GM12878 (cell line): ENCODE measurements around the gene IGFBP2. TPM values are rescaled to one million over a fixed set of nuclear protein-coding genes. Genes with fewer than 3 reads are reported as not detected.

Source experiments
- ATAC-seq: fragments of 200-7000 bp; cut with Tn5 transposase; 3 replicates; pipeline ENCODE4 v1.9.1; 2020; ENCODE audit warnings: mild to moderate bottlenecking, moderate library complexity
- BruUV-seq: library from RNA; stranded (reverse); fragments of 400-500 nt; replicated peaks from 2 replicates; lab custom pipeline; 2021; lab: Mats Ljungman, UMichigan
- CTCF ChIA-PET: fragments of 300-600 bp; sonication (Branson Sonifier 250); formaldehyde crosslinking; extraction: SDS; loops from one replicate; lab custom pipeline; 2021; ENCODE audit warnings: inconsistent platforms; lab: Yijun Ruan, JAX
- POLR2A ChIA-PET: fragments of 350-600 bp; formaldehyde crosslinking; extraction: SDS; loops from one replicate; lab custom pipeline; 2021; ENCODE audit warnings: inconsistent platforms; lab: Charles Lee
- RAD21 ChIA-PET: fragments of 300-600 bp; sonication (Branson Sonifier 250); formaldehyde crosslinking; loops from one replicate; lab custom pipeline; 2023; ENCODE audit warnings: antibody characterized with exemption; ENCODE audit not compliant: unreplicated experiment; lab: Charles Lee
- SMC1A ChIA-PET: fragments of 300-600 bp; sonication (Branson Sonifier 250); formaldehyde crosslinking; loops from one replicate; lab custom pipeline; 2023; ENCODE audit not compliant: unreplicated experiment, uncharacterized antibody; lab: Charles Lee
- DNase-seq: peaks from one replicate; pipeline ENCODE4 v3.0.0-alpha.2; 2011; ENCODE audit warnings: low read depth, low spot score
- FAIRE-seq: peaks from 3 replicates; lab custom pipeline; 2011; peaks lifted over from hg19 to GRCh38; lab: Jason Lieb, UNC
- H2AFZ ChIP-seq: 2 replicates; pipeline ENCODE4 v1.6.0; 2011; ENCODE audit warnings: low read depth, low read length, control low read depth; ENCODE audit not compliant: control insufficient read depth
- H3K27ac ChIP-seq: 2 replicates; pipeline ENCODE4 v1.5.1; 2011; ENCODE audit warnings: control low read depth; ENCODE audit not compliant: control insufficient read depth, insufficient read depth
- H3K27me3 ChIP-seq, 2 experiments: replicated peaks in 1 of 2; 2 replicates each; pipeline versions ENCODE4 v1.6.0 to v1.6.1; 2011; ENCODE audit warnings: low read length in 1 of 2; ENCODE audit not compliant: control insufficient read depth in 2 of 2, insufficient read depth in 2 of 2
- H3K36me3 ChIP-seq, 2 experiments: 2 replicates each; pipeline ENCODE4 v1.5.1; 2011; ENCODE audit warnings: low read length in 1 of 2; ENCODE audit not compliant: control insufficient read depth in 2 of 2, insufficient read depth in 2 of 2
- H3K4me1 ChIP-seq: 2 replicates; pipeline ENCODE4 v1.6.1; 2011; ENCODE audit warnings: mild to moderate bottlenecking, low read length, moderate library complexity, mixed read lengths; ENCODE audit not compliant: control insufficient read depth, insufficient read depth
- H3K4me2 ChIP-seq: 2 replicates; pipeline ENCODE4 v1.6.0; 2011; ENCODE audit warnings: control low read depth; ENCODE audit not compliant: control insufficient read depth, insufficient read depth
- H3K4me3 ChIP-seq: fragments of 200-600 bp; sonication (generic); 2 replicates; pipeline ENCODE4 v1.5.1; 2016
- H3K79me2 ChIP-seq: 2 replicates; pipeline ENCODE4 v1.6.0; 2011; ENCODE audit warnings: low read length; ENCODE audit not compliant: control insufficient read depth, insufficient read depth
- H3K9ac ChIP-seq: 2 replicates; pipeline ENCODE4 v1.8.0; 2011; ENCODE audit warnings: low read length, control low read depth, mixed read lengths; ENCODE audit not compliant: control insufficient read depth, insufficient read depth
- H3K9me3 ChIP-seq: replicated peaks from 3 replicates; pipeline ENCODE4 v1.5.1; 2011; ENCODE audit warnings: mild to moderate bottlenecking, low read length; ENCODE audit not compliant: control insufficient read depth, insufficient read depth
- H4K20me1 ChIP-seq: 2 replicates; pipeline ENCODE4 v1.6.0; 2011; ENCODE audit not compliant: control insufficient read depth, insufficient read depth
- FOXK2 ChIP-seq: fragments of 450-650 bp; IDR thresholded peaks from 2 replicates; pipeline ENCODE4 v1.6.1; 2017; ENCODE audit warnings: mild to moderate bottlenecking, moderate library complexity
- GATAD2B ChIP-seq: fragments of 450-650 bp; conservative IDR thresholded peaks from 2 replicates; pipeline ENCODE4 v1.6.1; 2017; ENCODE audit warnings: low read depth, mild to moderate bottlenecking, moderate library complexity
- HDAC2 ChIP-seq: fragments of 200-600 bp; sonication (generic); IDR thresholded peaks from 2 replicates; pipeline ENCODE4 v1.6.1; 2017
- KAT2A ChIP-seq: conservative IDR thresholded peaks from 2 replicates; pipeline ENCODE4 v1.6.1; 2011; ENCODE audit warnings: low read depth, low read length; ENCODE audit not compliant: control insufficient read depth
- RCOR1 ChIP-seq: conservative IDR thresholded peaks from 2 replicates; pipeline ENCODE4 v1.6.1; 2012; ENCODE audit warnings: low read depth, low read length, improper control_type of control experiment
- SP1 ChIP-seq: IDR thresholded peaks from one replicate; pipeline ENCODE4 v1.6.1; 2011; ENCODE audit warnings: low read depth, low read length
- ZNF622 ChIP-seq: fragments of 450-650 bp; IDR thresholded peaks from 2 replicates; pipeline ENCODE4 v1.6.1; 2017; ENCODE audit warnings: mild to moderate bottlenecking, inconsistent platforms
- WGBS: methylation state at CpG from one replicate; pipeline ENCODE4 v1.1.6; 2016; ENCODE audit warnings: low lambda C conversion rate; ENCODE audit not compliant: insufficient replicate concordance, insufficient coverage; ENCODE audit errors: missing lambda C conversion rate; 5-methylcytosine and 5-hydroxymethylcytosine counted together
- in situ Hi-C: fragments of 300-500 bp; cut with MboI; formaldehyde crosslinking; loops from 9 replicates; pipeline ENCODE4 v1.14.3; 2018; ENCODE audit warnings: mixed read lengths
- intact Hi-C: fragments of 100-400 bp; cut with micrococcal nuclease; formaldehyde crosslinking; loops from one replicate; pipeline ENCODE4 v1.14.2; 2022; ENCODE audit not compliant: unreplicated experiment
- polyA plus RNA-seq, 11 experiments: library from polyadenylated mRNA; depleted of rRNA in 4 of 11; unstranded in 6 of 11; stranded (reverse) in 5 of 11; fragments of >200 nt; fragmentation: Nextera tagmentation in 4 of 11; fragmentation: Illumina TruSeq in 1 of 11; extraction: Ambion mirVana in 4 of 11; extraction: Trizol in 1 of 11; gene quantifications; 1 replicate in 1 of 11; 2 replicates in 10 of 11; pipeline versions ENCODE4 v1.2.1 to v1.2.3, GENCODE V29; 2011 to 2016; ENCODE audit warnings: inconsistent platforms in 2 of 11, missing spikeins in 2 of 11, low read depth in 1 of 11
- total RNA-seq, 4 experiments: library from RNA; depleted of rRNA in 3 of 4; stranded (reverse); fragments of >200 nt in 3 of 4; fragmentation: Illumina TruSeq in 1 of 4; extraction: Trizol in 1 of 4; gene quantifications; 2 replicates each; pipeline versions ENCODE4 v1.2.1 to v1.2.3, GENCODE V29; 2013 to 2021
- TF ChIP-seq, protein P1 (sequence below): IDR thresholded peaks from 2 replicates; pipeline ENCODE4 v1.6.1; 2011; ENCODE audit warnings: borderline replicate concordance, low read depth, mild to moderate bottlenecking, moderate library complexity, mixed read lengths, low read length; ENCODE audit not compliant: insufficient read depth; ENCODE audit errors: extremely low read length
- TF ChIP-seq, protein P2 (sequence below): fragments of 450-650 bp; IDR thresholded peaks from 2 replicates; pipeline ENCODE4 v1.6.1; 2016; ENCODE audit warnings: mild to moderate bottlenecking, moderate library complexity, borderline replicate concordance
- TF ChIP-seq, protein P3 (sequence below): fragments of 450-650 bp; IDR thresholded peaks from 2 replicates; pipeline ENCODE4 v1.6.1; 2016; ENCODE audit warnings: mild to moderate bottlenecking
- TF ChIP-seq, protein P4 (sequence below): fragments of 450-650 bp; IDR thresholded peaks from 2 replicates; pipeline ENCODE4 v1.6.1; 2017; ENCODE audit warnings: antibody characterized with exemption, mild to moderate bottlenecking, moderate library complexity
- TF ChIP-seq, protein P5 (sequence below): fragments of 150-350 bp; IDR thresholded peaks from 2 replicates; pipeline ENCODE4 v1.6.1; 2014; ENCODE audit warnings: mild to moderate bottlenecking, low read depth, low read length

IGFBP2 gene
- total and polyA plus RNA-seq, 10 of the 15 experiments (the other 5 are each of a cell fraction or from before 2014, with no cell fraction given), result 0.11 to 1.5 (median 0.38) TPM; not detected in 5

DNA sequence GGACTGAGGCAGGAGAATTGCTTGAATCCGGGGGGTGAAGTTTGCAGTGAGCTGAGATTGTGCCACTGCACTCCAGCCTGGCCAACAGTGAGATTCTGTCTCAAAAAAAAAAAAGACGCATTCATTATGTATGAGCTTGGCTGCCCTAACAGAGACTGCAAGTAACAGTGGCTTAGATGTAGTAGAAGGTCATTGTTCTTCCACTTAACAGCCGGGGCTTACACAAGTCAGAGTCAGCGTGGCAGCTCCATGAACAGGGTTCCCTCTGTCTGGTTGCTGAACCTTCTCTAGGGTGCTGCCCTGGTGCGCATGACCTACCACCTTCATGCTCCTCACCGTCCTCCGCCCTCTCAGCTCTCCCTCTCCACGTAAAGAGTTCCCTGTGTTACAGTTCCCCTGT is 49.1 kb upstream of the IGFBP2 start:
- Histone ChIP-seq H3K4me2 (no peak overlapping the region), H3K9me3 (no peaks in the 10 kb centered on the region), H3K79me2 (no peaks in the 10 kb centered on the region), H3K27ac (no peak overlapping the region), H3K27me3 (peaks cover 5 to 8% of the 10 kb centered on the region in 2 experiments; a peak in 3 of 4 replicates), H3K4me1 (no peaks in the 10 kb centered on the region), H4K20me1 (no peaks in the 10 kb centered on the region), H3K36me3 (no peaks in the 10 kb centered on the region), H3K9ac (no peak overlapping the region), H2AFZ (no peak overlapping the region), H3K4me3 (no peak overlapping the region)
- no TSS peak for BruUV-seq
- no peak for FAIRE-seq
- intact Hi-C loops, result no loop called here
- POLR2A ChIA-PET, result no interaction called here
- WGBS, result 33% methylated on average over 8 of the region's 8 CpGs
- SMC1A ChIA-PET, result interaction anchor here (0.8 kb wide), 1 partner anchor 81 kb away, joined by 3 read pairs; no protein-coding TSS in a partner anchor
- ATAC-seq, result no peak
- in situ Hi-C loops, result no loop called here
- CTCF ChIA-PET, result interaction anchor here (0.6 to 1.6 kb wide), 5 partner anchors 10 to 64 kb away, joined by 3 to 4 read pairs (median 3); no protein-coding TSS in a partner anchor
- RAD21 ChIA-PET, result no interaction called here
- no peak for DNase-seq
- TF ChIP-seq KAT2A, result no peak
- TF ChIP-seq, protein P1, sequence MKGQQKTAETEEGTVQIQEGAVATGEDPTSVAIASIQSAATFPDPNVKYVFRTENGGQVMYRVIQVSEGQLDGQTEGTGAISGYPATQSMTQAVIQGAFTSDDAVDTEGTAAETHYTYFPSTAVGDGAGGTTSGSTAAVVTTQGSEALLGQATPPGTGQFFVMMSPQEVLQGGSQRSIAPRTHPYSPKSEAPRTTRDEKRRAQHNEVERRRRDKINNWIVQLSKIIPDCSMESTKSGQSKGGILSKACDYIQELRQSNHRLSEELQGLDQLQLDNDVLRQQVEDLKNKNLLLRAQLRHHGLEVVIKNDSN, result no peak
- no peak for TF ChIP-seq FOXK2
- TF ChIP-seq SP1, result no peak
- TF ChIP-seq RCOR1, result no peak
- TF ChIP-seq, protein P2, sequence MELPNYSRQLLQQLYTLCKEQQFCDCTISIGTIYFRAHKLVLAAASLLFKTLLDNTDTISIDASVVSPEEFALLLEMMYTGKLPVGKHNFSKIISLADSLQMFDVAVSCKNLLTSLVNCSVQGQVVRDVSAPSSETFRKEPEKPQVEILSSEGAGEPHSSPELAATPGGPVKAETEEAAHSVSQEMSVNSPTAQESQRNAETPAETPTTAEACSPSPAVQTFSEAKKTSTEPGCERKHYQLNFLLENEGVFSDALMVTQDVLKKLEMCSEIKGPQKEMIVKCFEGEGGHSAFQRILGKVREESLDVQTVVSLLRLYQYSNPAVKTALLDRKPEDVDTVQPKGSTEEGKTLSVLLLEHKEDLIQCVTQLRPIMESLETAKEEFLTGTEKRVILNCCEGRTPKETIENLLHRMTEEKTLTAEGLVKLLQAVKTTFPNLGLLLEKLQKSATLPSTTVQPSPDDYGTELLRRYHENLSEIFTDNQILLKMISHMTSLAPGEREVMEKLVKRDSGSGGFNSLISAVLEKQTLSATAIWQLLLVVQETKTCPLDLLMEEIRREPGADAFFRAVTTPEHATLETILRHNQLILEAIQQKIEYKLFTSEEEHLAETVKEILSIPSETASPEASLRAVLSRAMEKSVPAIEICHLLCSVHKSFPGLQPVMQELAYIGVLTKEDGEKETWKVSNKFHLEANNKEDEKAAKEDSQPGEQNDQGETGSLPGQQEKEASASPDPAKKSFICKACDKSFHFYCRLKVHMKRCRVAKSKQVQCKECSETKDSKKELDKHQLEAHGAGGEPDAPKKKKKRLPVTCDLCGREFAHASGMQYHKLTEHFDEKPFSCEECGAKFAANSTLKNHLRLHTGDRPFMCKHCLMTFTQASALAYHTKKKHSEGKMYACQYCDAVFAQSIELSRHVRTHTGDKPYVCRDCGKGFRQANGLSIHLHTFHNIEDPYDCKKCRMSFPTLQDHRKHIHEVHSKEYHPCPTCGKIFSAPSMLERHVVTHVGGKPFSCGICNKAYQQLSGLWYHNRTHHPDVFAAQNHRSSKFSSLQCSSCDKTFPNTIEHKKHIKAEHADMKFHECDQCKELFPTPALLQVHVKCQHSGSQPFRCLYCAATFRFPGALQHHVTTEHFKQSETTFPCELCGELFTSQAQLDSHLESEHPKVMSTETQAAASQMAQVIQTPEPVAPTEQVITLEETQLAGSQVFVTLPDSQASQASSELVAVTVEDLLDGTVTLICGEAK, result no peak
- no peak for TF ChIP-seq GATAD2B
- TF ChIP-seq, protein P3, sequence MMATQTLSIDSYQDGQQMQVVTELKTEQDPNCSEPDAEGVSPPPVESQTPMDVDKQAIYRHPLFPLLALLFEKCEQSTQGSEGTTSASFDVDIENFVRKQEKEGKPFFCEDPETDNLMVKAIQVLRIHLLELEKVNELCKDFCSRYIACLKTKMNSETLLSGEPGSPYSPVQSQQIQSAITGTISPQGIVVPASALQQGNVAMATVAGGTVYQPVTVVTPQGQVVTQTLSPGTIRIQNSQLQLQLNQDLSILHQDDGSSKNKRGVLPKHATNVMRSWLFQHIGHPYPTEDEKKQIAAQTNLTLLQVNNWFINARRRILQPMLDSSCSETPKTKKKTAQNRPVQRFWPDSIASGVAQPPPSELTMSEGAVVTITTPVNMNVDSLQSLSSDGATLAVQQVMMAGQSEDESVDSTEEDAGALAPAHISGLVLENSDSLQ, result no peak
- TF ChIP-seq, protein P4, sequence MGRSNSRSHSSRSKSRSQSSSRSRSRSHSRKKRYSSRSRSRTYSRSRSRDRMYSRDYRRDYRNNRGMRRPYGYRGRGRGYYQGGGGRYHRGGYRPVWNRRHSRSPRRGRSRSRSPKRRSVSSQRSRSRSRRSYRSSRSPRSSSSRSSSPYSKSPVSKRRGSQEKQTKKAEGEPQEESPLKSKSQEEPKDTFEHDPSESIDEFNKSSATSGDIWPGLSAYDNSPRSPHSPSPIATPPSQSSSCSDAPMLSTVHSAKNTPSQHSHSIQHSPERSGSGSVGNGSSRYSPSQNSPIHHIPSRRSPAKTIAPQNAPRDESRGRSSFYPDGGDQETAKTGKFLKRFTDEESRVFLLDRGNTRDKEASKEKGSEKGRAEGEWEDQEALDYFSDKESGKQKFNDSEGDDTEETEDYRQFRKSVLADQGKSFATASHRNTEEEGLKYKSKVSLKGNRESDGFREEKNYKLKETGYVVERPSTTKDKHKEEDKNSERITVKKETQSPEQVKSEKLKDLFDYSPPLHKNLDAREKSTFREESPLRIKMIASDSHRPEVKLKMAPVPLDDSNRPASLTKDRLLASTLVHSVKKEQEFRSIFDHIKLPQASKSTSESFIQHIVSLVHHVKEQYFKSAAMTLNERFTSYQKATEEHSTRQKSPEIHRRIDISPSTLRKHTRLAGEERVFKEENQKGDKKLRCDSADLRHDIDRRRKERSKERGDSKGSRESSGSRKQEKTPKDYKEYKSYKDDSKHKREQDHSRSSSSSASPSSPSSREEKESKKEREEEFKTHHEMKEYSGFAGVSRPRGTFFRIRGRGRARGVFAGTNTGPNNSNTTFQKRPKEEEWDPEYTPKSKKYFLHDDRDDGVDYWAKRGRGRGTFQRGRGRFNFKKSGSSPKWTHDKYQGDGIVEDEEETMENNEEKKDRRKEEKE, result no peak
- no peak for TF ChIP-seq ZNF622
- TF ChIP-seq, protein P5, sequence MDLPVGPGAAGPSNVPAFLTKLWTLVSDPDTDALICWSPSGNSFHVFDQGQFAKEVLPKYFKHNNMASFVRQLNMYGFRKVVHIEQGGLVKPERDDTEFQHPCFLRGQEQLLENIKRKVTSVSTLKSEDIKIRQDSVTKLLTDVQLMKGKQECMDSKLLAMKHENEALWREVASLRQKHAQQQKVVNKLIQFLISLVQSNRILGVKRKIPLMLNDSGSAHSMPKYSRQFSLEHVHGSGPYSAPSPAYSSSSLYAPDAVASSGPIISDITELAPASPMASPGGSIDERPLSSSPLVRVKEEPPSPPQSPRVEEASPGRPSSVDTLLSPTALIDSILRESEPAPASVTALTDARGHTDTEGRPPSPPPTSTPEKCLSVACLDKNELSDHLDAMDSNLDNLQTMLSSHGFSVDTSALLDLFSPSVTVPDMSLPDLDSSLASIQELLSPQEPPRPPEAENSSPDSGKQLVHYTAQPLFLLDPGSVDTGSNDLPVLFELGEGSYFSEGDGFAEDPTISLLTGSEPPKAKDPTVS, result no peak
- TF ChIP-seq HDAC2, result no peak
